CD14-positive monocyte (primary cell): ENCODE measurements around the gene ATG7. TPM values are rescaled to one million over a fixed set of nuclear protein-coding genes. Genes with fewer than 3 reads are reported as not detected.
"Not testable (repeated sequence)": the region's sequence is repeated elsewhere in the genome, so short reads cannot be mapped to it uniquely, and the experiment has no call there.

Source experiments
- DNase-seq, 3 donors: peaks; one replicate each; pipeline ENCODE4 v3.0.0-alpha.2; 2011 to 2022
- H2AFZ ChIP-seq: 2 replicates; pipeline ENCODE4 v1.6.0; 2012; ENCODE audit warnings: mild to moderate bottlenecking, low read depth, low read length, inconsistent platforms; ENCODE audit not compliant: insufficient read depth, poor library complexity, severe bottlenecking
- H3K27ac ChIP-seq, 2 donors: 1 replicate in 1 of 2; 2 replicates in 1 of 2; pipeline ENCODE4 v1.5.1; 2012 to 2013; ENCODE audit warnings: low read length in 2 of 2, control low read depth in 1 of 2, inconsistent platforms in 1 of 2, low read depth in 1 of 2, mild to moderate bottlenecking in 1 of 2
- H3K27me3 ChIP-seq, 2 donors: one replicate each; pipeline versions ENCODE4 v1.6.0 to v1.6.1; 2011 to 2013; ENCODE audit warnings: low read length in 2 of 2; ENCODE audit not compliant: control insufficient read depth in 2 of 2, insufficient read depth in 2 of 2
- H3K36me3 ChIP-seq, 2 donors: replicated peaks in 1 of 2; 1 replicate in 1 of 2; 2 replicates in 1 of 2; pipeline versions ENCODE4 v1.5.1 to v1.6.1; 2012 to 2013; ENCODE audit warnings: low read length in 2 of 2, control low read depth in 1 of 2, inconsistent platforms in 1 of 2, mild to moderate bottlenecking in 1 of 2; ENCODE audit not compliant: insufficient read depth in 2 of 2, control insufficient read depth in 1 of 2
- H3K4me1 ChIP-seq, 2 donors: 1 replicate in 1 of 2; 2 replicates in 1 of 2; pipeline versions ENCODE4 v1.5.1 to v1.6.1; 2012 to 2013; ENCODE audit warnings: low read length in 2 of 2, control low read depth in 1 of 2, inconsistent platforms in 1 of 2, mild to moderate bottlenecking in 1 of 2, moderate library complexity in 1 of 2; ENCODE audit not compliant: insufficient read depth in 2 of 2, control insufficient read depth in 1 of 2
- H3K4me2 ChIP-seq: replicated peaks from 2 replicates; pipeline ENCODE3; 2012; ENCODE audit warnings: low read length, moderate library complexity, mild to moderate bottlenecking; ENCODE audit not compliant: poor library complexity, severe bottlenecking; ENCODE audit errors: extremely low read depth
- H3K4me3 ChIP-seq, 3 experiments: fragments of 200-600 bp in 1 of 3; sonication (generic) in 1 of 3; replicated peaks in 1 of 3; 1 replicate in 2 of 3; 2 replicates in 1 of 3; pipeline ENCODE4 v1.5.1; 2011 to 2013; ENCODE audit warnings: low read length in 3 of 3, mild to moderate bottlenecking in 3 of 3, control low read depth in 2 of 3, low read depth in 2 of 3, inconsistent platforms in 1 of 3, moderate library complexity in 1 of 3
- H3K79me2 ChIP-seq: 2 replicates; pipeline ENCODE4 v1.6.0; 2012; ENCODE audit warnings: mild to moderate bottlenecking, control low read depth, inconsistent platforms, low read length, moderate library complexity; ENCODE audit not compliant: insufficient read depth
- H3K9ac ChIP-seq: 2 replicates; pipeline ENCODE4 v1.6.0; 2017; ENCODE audit warnings: low read length, mild to moderate bottlenecking; ENCODE audit not compliant: insufficient read depth, poor library complexity, severe bottlenecking
- H3K9me3 ChIP-seq, 2 donors: replicated peaks in 1 of 2; 1 replicate in 1 of 2; 2 replicates in 1 of 2; pipeline versions ENCODE4 v1.5.1 to v1.6.1; 2012 to 2013; ENCODE audit warnings: low read length in 2 of 2, control low read depth in 1 of 2; ENCODE audit not compliant: control insufficient read depth in 1 of 2, insufficient read depth in 1 of 2
- H4K20me1 ChIP-seq: 2 replicates; pipeline ENCODE4 v1.6.0; 2012; ENCODE audit warnings: mild to moderate bottlenecking, low read length, control low read depth, moderate library complexity; ENCODE audit not compliant: insufficient read depth
- H3K27ac Mint-ChIP-seq, 7 donors: one replicate each; pipeline ENCODE4 v1.8.0; 2020; ENCODE audit warnings: mild to moderate bottlenecking in 7 of 7, mixed read lengths in 7 of 7, moderate library complexity in 6 of 7, inconsistent platforms in 2 of 7
- H3K27me3 Mint-ChIP-seq, 3 donors: one replicate each; pipeline ENCODE4 v1.8.0; 2021 to 2022; ENCODE audit warnings: low read depth in 3 of 3, mild to moderate bottlenecking in 3 of 3, mixed read lengths in 3 of 3, moderate library complexity in 3 of 3, inconsistent platforms in 1 of 3
- H3K36me3 Mint-ChIP-seq, 2 donors: one replicate each; pipeline ENCODE4 v1.8.0; 2020; ENCODE audit warnings: mixed read lengths in 2 of 2, inconsistent platforms in 1 of 2, mild to moderate bottlenecking in 1 of 2
- H3K4me1 Mint-ChIP-seq: one replicate; pipeline ENCODE4 v1.8.0; 2020; ENCODE audit warnings: mild to moderate bottlenecking, mixed read lengths
- H3K4me3 Mint-ChIP-seq, 2 donors: one replicate each; pipeline ENCODE4 v1.8.0; 2020; ENCODE audit warnings: mild to moderate bottlenecking in 2 of 2, mixed read lengths in 2 of 2, moderate library complexity in 1 of 2
- H3K9me3 Mint-ChIP-seq, 7 donors: one replicate each; pipeline ENCODE4 v1.8.0; 2020 to 2022; ENCODE audit warnings: mixed read lengths in 7 of 7, mild to moderate bottlenecking in 6 of 7, moderate library complexity in 6 of 7, inconsistent platforms in 2 of 7
- WGBS: methylation state at CpG from one replicate; pipeline ENCODE4 v1.1.5; 2013; ENCODE audit warnings: missing lambda C conversion rate; ENCODE audit not compliant: insufficient coverage; 5-methylcytosine and 5-hydroxymethylcytosine counted together
- intact Hi-C, 2 donors: fragments of 100-400 bp; cut with micrococcal nuclease; formaldehyde crosslinking; loops; one replicate each; pipeline versions ENCODE4 v1.15.0 to v1.15.1; 2023
- polyA plus RNA-seq, 3 donors: library from polyadenylated mRNA; depleted of rRNA in 1 of 3; unstranded in 2 of 3; stranded (reverse) in 1 of 3; fragments of 300-500 nt in 2 of 3; fragments of >200 nt in 1 of 3; fragmentation: Illumina TruSeq in 2 of 3; gene quantifications; 1 replicate in 2 of 3; 2 replicates in 1 of 3; pipeline ENCODE4 v1.2.3, GENCODE V29; 2012 to 2021
- TF ChIP-seq, protein P1 (sequence below): fragments of 200-600 bp; IDR thresholded peaks from one replicate; pipeline ENCODE4 v1.8.0; 2022; ENCODE audit warnings: antibody characterized with exemption, mild to moderate bottlenecking

Gene ATG7
- polyA plus RNA-seq, 3 donors = 57.4 to 101 (median 89.7) TPM

DNA sequence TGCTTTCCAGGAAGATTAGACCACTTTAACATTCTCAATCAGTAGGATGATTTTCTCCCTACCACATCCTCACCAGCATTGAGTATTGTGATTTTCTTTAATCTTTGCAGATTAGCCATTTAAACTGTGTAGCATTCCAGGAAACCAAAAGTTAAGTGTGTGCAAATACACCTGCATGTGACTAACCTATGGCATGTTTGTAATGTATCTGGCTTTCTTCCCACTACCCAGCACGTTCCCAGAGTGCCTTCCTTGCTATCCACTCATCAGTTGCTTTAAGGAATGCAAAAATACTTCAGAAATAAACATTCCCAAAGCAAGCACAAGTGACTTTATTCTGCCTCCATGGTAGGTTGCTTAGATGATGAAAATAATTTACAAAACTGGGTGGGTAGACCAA is 74.2 kb downstream of the ATG7 start:
- H3K4me2 ChIP-seq = no peak overlapping the region
- Mint-ChIP-seq H3K9me3 (peaks cover 7 to 15% (median 11%) of the 10 kb centered on the region in 7 donors), H3K27ac (no peak overlapping the region), H3K4me3 (no peak overlapping the region), H3K36me3 (peaks cover 88 to 97% of the 10 kb centered on the region in 2 donors), H3K27me3 (peaks cover 0 to 2% (median 0%) of the 10 kb centered on the region in 3 donors), H3K4me1 (no peaks in the 10 kb centered on the region)
- no peak overlapping the region for H3K27ac ChIP-seq
- no peaks in the 10 kb centered on the region for H3K27me3 ChIP-seq
- TF ChIP-seq, protein P1, sequence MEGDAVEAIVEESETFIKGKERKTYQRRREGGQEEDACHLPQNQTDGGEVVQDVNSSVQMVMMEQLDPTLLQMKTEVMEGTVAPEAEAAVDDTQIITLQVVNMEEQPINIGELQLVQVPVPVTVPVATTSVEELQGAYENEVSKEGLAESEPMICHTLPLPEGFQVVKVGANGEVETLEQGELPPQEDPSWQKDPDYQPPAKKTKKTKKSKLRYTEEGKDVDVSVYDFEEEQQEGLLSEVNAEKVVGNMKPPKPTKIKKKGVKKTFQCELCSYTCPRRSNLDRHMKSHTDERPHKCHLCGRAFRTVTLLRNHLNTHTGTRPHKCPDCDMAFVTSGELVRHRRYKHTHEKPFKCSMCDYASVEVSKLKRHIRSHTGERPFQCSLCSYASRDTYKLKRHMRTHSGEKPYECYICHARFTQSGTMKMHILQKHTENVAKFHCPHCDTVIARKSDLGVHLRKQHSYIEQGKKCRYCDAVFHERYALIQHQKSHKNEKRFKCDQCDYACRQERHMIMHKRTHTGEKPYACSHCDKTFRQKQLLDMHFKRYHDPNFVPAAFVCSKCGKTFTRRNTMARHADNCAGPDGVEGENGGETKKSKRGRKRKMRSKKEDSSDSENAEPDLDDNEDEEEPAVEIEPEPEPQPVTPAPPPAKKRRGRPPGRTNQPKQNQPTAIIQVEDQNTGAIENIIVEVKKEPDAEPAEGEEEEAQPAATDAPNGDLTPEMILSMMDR = no peak
- intact Hi-C loops = no loop called here
- H3K9me3 ChIP-seq = peaks cover 3 to 14% of the 10 kb centered on the region in 2 donors
- H3K4me1 ChIP-seq = no peaks in the 10 kb centered on the region
- WGBS = no CpG with 5 or more reads among the region's 1 CpG
- no peak overlapping the region for H2AFZ ChIP-seq
- peaks cover 40% of the 10 kb centered on the region for H4K20me1 ChIP-seq
- H3K36me3 ChIP-seq = peaks cover 96 to 99% of the 10 kb centered on the region in 2 donors
- no peak overlapping the region for H3K4me3 ChIP-seq
- peaks cover 4% of the 10 kb centered on the region for H3K79me2 ChIP-seq
- H3K9ac ChIP-seq = no peak overlapping the region
- DNase-seq = no peak

DNA sequence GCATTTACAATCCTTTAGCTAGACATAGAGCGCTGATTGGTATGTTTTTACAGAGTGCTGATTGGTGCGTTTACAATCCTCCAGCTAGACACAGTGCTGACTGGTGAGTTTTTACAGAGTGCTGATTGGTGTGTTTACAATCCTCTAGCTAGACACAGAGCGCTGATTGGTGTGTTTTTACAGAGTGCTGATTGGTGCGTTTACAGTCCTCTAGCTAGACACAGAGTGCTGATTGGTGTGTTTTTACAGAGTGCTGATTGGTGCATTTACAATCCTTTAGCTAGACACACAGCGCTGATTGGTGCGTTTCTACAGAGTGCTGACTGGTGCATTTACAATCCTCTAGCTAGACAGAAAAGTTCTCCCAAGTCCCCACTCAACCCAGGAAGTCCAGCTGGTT is 76.7 kb downstream of the ATG7 start:
- H3K27me3 ChIP-seq, H3K27me3 Mint-ChIP-seq, H3K4me3 Mint-ChIP-seq, H2AFZ ChIP-seq, intact Hi-C loops, H3K4me1 Mint-ChIP-seq, H3K4me2 ChIP-seq, H3K4me3 ChIP-seq, H3K4me1 ChIP-seq, H3K27ac ChIP-seq, DNase-seq, H3K9ac ChIP-seq: not testable (repeated sequence)
- Mint-ChIP-seq H3K36me3 (peaks cover 90 to 99% of the 10 kb centered on the region in 2 donors), H3K9me3 (peaks cover 7 to 19% (median 11%) of the 10 kb centered on the region in 7 donors), H3K27ac (peak overlapping the region in 2 of 7 donors; percentile 3 to 40)
- peaks cover 10% of the 10 kb centered on the region for H3K79me2 ChIP-seq
- H4K20me1 ChIP-seq = peaks cover 57% of the 10 kb centered on the region
- 100% methylated on average over 1 of the region's 6 CpGs for WGBS
- H3K36me3 ChIP-seq = peaks cover 87 to 97% of the 10 kb centered on the region in 2 donors
- peaks cover 3 to 14% of the 10 kb centered on the region in 2 donors for H3K9me3 ChIP-seq
